Ammon's horn (tissue), 1 donor: Measurements from ENCODE around the gene CD9.

ENCODE experiments used
- DNase-seq: peaks from one replicate; pipeline ENCODE4 v3.0.0-alpha.2; 2016; ENCODE audit warnings: low spot score

CD9 gene

DNA sequence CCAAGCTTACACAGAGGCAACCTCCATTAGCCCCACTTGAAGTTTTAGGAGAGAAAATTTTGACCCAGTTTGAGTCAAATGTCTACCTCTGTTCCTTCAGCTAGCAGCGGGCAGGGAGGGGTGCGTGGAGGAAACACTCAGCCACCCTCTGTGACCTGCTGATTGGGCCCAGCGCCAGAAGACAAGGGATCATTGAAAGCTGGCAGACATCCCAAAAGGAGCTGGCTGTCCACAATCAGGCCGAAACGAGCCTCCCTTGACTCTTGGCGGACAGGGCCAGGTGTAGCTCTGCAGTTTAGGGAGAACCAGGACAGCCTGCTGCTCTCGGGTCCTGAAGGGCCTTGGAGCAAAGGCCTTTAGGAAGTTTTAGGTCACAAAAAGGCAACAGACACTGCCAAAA lies 41.3 kb downstream of the CD9 start:
- no peak for DNase-seq

DNA sequence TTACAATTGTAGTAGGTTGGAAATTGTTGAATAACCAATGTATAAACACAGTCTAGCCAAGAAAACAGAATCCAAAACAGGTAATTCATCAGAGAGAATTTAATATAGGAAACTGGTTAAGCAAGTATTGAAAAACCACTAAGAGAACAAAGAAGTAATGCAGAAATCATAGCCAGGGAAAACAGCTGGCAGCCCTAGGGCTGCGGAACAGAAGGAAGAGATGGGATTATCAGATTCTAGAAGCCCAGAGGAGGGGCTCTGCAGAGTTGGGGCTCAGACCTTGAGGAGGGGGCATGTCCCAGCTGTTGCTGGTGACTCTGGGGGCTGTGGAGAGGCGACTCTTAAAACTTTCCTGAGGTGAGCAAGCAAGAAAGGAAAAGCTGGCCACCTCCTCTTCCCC lies 49.4 kb downstream of the CD9 start:
- DNase-seq = no peak

DNA sequence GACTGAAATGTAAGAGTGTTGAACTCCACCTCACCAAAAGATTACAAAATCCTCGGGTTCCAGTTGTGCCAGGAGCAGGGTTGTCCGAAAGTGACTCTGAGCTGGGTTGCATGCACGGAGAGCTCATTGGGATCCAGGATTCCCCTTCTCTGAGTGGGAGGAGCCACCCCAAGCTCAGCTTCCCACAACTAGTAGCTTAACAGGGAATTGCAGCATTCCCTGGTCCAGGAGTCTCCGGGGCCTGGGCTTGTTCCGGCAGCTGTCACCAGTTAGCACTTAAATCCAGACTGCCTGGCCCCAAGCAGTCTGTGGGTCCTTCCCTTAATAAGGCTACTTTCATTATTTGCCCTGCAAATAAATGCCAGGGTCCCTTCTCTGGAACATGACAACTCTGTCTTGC lies 50.1 kb downstream of the CD9 start:
- DNase-seq = no peak

- DNase-seq = no peak
Measured at GRCh38 chr12:6253278-6253677, 53.1 kb downstream of the CD9 start.

DNA sequence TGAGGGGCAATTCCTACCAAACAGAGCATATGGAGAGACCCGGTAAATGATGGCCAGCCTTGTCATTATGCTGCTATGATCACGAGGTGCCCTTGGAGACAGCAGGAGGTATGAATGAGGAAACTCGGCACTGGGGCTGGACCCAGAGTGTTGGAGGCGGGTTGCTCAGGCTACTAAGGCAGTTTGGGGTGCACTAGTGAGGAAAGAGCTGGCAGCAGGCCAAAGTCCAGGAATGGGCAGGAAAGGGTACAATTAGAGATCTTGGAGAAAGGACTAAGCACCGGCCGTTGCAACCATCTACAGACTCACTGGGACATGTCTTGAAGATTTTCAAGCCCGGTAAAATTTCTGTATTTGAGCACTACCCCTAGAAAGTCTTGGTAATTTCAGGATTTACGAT lies 54.3 kb downstream of the CD9 start:
- no peak for DNase-seq

- no peak for DNase-seq
Measured at GRCh38 chr12:6257007-6257406, 56.8 kb downstream of the CD9 start.

GRCh38 chr12:6262211-6262610 lies 62.0 kb downstream of the CD9 start:
- DNase-seq = no peak

GRCh38 chr12:6262623-6263022 lies 62.4 kb downstream of the CD9 start:
- DNase-seq = no peak

DNA sequence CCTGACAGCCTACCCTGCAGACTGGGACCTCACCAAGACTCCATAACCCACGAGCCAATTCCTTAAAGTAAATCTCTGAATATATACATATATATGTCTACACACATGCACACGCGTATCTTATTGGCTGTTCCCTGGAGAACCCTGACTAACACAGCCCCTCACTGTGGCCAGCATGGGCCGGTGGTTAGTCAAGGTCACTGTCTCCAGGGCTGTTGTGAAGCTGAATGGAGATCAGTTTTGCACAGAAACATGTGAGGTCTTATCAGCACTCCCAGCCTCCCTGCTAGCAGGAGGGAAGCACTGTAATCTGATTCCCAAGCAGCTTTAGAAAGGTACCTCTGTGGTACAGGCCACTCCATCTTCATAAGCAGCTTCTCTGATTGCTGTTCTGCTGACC lies 63.7 kb downstream of the CD9 start:
- DNase-seq = no peak

DNA sequence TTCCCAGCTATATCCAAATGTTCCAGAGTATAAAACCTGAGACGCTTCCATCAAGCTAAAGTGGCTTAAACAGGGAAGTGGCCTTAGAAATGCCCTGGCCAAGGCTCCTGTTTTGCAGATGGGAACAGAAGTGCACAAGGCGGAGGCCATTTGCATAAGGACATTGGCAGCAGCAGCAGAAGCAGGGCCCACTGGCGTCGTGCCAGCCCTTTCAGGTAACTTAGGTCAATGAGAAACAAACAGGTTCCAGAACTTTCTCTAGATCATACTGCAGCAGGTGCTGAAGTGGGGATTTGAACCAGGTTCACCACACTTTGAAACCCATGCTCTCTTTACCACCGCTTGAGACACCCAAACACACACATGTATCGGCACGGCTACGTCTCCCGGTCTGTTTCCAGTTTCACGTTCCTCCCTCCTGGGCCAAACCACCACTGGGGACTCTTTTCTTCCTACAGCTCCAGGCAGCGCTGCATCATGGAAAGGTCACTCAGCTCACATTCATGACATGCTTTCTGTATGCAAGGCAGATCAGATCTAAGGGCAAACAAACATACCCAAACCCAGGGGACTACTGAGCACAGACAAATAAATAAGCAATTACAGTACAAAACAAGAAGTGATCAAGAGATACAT lies 64.3 kb downstream of the CD9 start:
- DNase-seq = no peak

DNA sequence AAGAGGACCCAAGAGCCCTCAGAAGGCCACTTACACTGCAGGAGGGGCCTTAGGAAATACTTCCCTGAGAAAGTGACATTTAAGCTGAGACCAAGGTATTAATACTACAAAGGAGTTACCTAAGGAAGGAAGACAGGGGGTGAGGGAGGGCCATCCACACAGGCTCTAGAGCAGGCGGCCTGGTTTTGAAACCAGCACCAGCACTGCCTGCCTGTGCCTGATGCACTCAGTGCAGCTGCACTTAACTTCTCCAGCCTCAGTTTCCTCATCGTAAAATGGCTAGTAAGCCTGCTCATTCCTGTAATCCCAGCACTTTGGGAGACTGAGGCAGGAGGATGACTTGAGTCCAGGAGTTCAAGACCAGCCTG lies 64.8 kb downstream of the CD9 start:
- DNase-seq = no peak

DNA sequence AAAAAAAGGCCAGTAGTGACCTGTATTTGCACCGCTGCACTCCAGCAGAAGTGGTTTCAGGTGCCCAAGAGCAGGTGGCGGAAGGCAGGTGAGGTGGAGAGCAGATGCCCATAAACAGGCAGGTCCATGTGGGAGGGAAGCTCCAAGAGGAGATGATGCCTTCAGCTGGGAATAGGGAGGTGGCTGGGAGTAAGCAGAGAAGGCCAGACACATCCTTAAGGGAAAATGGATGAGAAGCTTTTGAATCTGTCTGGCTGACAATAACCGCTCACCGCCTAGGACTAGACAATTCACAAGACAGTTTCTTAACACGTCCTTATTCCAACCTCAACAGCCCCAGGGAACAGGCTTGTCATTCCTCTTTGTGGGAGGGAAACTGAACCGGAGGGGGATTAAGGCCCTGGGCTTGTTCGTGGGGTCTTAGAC lies 66.4 kb downstream of the CD9 start:
- no peak for DNase-seq

GRCh38 chr12:6266971-6267721 lies 66.9 kb downstream of the CD9 start:
- no peak for DNase-seq

DNA sequence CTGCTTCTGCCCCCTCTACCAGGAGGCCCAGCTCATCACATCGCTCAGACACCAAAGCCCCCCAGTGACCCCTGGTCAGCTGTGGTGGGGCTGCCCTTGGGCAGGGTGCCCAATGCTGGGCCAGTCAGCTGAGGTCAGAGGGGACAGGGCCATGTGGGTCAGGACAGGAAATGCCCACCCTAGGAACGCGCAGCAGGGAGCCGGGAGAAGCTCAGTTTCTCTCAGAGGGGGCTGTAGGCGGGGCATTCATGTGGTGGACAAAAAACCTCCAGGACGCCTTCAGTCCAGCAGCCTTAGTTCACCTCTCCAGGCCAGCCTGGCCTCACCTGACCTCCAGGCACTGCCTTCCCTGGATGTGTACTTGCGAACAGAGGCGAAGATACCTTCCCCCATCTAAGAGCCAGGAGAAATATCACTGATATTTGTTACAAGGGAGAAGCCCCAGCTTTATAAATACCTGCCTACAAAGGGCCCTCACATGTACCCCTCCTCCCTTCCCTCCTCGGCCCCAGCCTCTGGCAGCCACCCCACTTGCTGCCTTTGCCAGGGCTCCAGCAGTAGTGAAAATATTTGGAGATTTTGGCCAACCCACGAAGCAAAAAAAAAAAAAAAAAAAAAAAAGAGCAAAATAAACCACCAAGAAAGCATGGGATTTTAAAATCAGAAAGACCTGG lies 68.4 kb downstream of the CD9 start:
- no peak for DNase-seq

GRCh38 chr12:6269986-6270385 lies 69.8 kb downstream of the CD9 start:
- no peak for DNase-seq

GRCh38 chr12:6271281-6271680 lies 71.1 kb downstream of the CD9 start:
- no peak for DNase-seq

- DNase-seq = no peak
Measured at GRCh38 chr12:6272300-6273204, 72.4 kb downstream of the CD9 start.

- no peak for DNase-seq
Measured at GRCh38 chr12:6273205-6273540, 73.0 kb downstream of the CD9 start.

DNA sequence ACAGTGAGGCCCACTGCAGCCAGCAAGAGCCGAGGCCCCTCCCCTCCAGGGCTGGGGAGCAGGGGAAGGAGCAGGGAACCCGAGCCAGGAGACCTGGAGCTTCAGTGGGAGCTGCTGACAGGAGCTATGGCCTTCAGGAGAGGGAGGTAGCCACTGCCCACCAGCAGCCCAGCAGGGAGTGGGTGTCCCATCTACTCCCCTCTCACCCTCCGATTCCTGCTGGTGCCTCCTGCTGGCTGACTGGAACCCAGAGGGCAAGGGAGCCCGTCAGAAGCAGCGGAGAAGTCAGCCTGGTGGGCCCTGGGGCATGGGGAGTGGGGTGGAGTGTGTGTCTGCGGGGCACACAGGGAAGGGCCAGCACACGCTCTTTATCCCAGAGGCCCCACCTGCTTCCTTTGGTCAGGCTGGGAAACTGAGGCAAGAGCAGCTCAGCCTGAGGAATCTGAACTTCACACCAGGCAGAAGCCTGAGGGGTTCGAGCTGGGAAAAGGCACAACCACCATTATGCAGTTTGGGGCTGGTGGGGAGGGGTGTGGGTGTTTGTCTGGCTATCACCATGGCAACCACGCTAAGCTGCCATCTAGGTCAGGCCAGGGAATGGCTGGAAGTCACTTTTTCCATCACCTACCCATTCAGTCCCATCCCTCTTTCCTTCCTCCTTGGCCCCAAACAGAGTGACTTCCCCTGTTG lies 73.5 kb downstream of the CD9 start:
- DNase-seq = no peak

DNA sequence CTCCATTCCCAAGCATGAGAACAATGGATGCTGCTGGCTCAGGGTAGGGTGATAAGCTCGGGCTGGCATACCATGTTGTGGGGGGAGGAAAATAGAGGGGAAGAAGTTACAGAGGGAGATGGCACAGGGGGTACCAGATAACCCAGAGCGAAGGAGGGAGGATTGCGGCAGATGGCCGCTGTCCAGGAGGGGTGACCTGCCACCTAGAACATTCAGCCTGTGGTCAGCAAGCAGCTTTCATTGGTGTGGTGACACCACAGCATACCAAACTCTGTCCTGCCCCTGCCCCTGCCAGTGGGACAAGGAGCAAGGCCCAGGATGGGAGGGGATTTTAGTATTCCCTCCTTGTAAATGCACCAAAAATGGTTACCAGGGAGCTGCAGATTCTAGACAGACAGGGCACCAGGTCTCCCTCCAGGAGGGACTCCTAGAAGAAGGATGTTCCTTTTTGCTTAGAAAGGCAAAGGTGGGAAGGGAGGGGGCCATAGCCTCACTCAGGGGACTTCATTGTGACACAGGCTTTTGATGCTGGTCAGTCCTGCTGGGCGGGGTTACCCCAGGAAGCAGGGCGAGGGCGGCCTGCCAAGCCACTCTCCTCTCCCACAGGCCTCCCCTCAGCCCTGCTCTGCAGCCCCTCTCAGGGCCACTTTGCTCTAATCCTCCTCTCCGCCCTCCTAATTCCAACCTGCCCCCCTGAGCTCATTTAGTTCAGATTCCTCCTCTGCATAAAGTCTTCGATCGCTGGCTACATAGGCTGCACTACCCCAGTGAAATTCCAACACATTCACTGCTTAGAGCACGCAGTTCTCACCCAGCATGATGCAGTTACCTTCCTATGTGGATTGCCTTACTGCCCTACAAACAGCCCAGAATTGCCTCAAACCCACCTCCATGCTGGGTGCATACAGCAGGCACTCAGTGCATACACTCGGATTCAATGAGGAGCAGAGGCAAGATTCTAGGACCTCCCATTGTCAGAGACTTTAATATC lies 74.3 kb downstream of the CD9 start:
- no peak for DNase-seq
